Measurements from ENCODE around the gene ZBTB7B.
A peak's percentile ranks its signal among the peaks of the same experiment; 100 is the strongest.

Gene ZBTB7B

DNA sequence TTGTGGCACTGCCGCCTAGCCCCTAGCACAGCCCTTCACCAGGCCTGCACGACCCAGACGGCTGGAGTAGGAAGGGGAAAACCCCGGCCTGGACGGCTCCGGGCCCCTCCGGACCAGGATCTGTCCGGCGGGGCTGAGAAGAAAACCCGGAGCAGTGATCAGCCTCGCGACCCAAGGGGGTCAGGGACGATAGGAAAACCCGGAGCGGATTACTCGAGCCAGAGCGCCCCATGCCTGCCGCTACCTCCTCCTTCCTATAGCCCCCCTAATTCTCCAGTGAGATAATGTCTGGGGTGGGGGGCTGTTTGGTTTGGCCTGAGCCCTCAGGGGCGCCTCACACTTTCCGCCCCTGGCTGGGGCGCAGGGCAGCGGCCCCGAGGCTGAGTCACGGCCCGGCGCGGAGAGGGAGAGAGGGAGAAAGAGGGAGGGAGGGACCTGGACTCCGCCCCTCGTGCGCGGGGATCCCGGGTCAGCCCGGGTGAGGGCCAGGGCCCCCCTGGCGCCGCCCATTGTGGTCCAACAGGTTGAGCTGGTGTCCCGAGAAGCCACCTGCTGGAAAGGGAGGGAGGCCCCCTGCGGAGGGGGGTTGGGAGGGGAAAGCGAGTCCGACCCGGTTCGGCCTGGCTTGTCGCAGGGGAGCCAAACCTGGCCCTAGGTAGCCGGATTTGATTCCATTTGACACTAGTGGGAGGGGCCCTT lies 1.7 kb upstream of the ZBTB7B start:
- ChIA-PET POLR2A (interaction anchor here (0.5 to 2.2 kb wide), 9 partner anchors 11 to 128 kb away, joined by 3 to 14 read pairs (median 4); partner anchors contain the start of genes CKS1B, FLAD1, PBXIP1 and PYGO2), CTCF (interaction anchor here (0.5 to 8.9 kb wide), 12 partner anchors 14 to 572 kb away, joined by 3 to 55 read pairs (median 8); partner anchors contain the start of genes FLAD1 and PBXIP1)
- H3K4me3 ChIP-seq (ENCODE audit: low read depth, low read length) = peak overlapping the region; percentile 50
- H3K4me1 ChIP-seq (ENCODE audit: control insufficient read depth, insufficient read depth, low read length) = peaks cover 13% of the 10 kb centered on the region
- peak overlapping the region; percentile 83 for H3K27ac ChIP-seq (ENCODE audit: extremely low read depth, low read depth, low read length)
- H3K9me3 ChIP-seq (ENCODE audit: control insufficient read depth, insufficient read depth, low read depth, low read length) = no peaks in the 10 kb centered on the region
- H3K36me3 ChIP-seq (ENCODE audit: control insufficient read depth in 2 of 2, insufficient read depth in 1 of 2, low read length in 2 of 2) = no peaks in the 10 kb centered on the region
- peak; percentile 96 for TF ChIP-seq ZBTB8A (tag by site-specific recombination; IDR thresholded peaks at IDR 0.05)
- no peak for TF ChIP-seq ZNF529 (tag by site-specific recombination; IDR thresholded peaks at IDR 0.05; ENCODE audit: insufficient replicate concordance)
- TF ChIP-seq, protein P1, sequence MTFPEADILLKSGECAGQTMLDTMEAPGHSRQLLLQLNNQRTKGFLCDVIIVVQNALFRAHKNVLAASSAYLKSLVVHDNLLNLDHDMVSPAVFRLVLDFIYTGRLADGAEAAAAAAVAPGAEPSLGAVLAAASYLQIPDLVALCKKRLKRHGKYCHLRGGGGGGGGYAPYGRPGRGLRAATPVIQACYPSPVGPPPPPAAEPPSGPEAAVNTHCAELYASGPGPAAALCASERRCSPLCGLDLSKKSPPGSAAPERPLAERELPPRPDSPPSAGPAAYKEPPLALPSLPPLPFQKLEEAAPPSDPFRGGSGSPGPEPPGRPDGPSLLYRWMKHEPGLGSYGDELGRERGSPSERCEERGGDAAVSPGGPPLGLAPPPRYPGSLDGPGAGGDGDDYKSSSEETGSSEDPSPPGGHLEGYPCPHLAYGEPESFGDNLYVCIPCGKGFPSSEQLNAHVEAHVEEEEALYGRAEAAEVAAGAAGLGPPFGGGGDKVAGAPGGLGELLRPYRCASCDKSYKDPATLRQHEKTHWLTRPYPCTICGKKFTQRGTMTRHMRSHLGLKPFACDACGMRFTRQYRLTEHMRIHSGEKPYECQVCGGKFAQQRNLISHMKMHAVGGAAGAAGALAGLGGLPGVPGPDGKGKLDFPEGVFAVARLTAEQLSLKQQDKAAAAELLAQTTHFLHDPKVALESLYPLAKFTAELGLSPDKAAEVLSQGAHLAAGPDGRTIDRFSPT (tag by site-specific recombination; IDR thresholded peaks at IDR 0.05) = peak; percentile 88
- no peak for TF ChIP-seq GLI2 (tag by site-specific recombination; IDR thresholded peaks at IDR 0.05; ENCODE audit: borderline replicate concordance, low read depth)
- TF ChIP-seq ZNF184 (tag by site-specific recombination; IDR thresholded peaks at IDR 0.05) = peak; percentile 94
- TF ChIP-seq ZNF561 (tag by site-specific recombination; IDR thresholded peaks at IDR 0.05; ENCODE audit: borderline replicate concordance) = peak; percentile 99
- peak; percentile 88 for TF ChIP-seq ZNF629 (tag by site-specific recombination; IDR thresholded peaks at IDR 0.05)
- TF ChIP-seq, protein P2, sequence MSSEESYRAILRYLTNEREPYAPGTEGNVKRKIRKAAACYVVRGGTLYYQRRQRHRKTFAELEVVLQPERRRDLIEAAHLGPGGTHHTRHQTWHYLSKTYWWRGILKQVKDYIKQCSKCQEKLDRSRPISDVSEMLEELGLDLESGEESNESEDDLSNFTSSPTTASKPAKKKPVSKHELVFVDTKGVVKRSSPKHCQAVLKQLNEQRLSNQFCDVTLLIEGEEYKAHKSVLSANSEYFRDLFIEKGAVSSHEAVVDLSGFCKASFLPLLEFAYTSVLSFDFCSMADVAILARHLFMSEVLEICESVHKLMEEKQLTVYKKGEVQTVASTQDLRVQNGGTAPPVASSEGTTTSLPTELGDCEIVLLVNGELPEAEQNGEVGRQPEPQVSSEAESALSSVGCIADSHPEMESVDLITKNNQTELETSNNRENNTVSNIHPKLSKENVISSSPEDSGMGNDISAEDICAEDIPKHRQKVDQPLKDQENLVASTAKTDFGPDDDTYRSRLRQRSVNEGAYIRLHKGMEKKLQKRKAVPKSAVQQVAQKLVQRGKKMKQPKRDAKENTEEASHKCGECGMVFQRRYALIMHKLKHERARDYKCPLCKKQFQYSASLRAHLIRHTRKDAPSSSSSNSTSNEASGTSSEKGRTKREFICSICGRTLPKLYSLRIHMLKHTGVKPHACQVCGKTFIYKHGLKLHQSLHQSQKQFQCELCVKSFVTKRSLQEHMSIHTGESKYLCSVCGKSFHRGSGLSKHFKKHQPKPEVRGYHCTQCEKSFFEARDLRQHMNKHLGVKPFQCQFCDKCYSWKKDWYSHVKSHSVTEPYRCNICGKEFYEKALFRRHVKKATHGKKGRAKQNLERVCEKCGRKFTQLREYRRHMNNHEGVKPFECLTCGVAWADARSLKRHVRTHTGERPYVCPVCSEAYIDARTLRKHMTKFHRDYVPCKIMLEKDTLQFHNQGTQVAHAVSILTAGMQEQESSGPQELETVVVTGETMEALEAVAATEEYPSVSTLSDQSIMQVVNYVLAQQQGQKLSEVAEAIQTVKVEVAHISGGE (tag by site-specific recombination; conservative IDR thresholded peaks at IDR 0.05; ENCODE audit: low read depth) = peak; percentile 69
- TF ChIP-seq, protein P3, sequence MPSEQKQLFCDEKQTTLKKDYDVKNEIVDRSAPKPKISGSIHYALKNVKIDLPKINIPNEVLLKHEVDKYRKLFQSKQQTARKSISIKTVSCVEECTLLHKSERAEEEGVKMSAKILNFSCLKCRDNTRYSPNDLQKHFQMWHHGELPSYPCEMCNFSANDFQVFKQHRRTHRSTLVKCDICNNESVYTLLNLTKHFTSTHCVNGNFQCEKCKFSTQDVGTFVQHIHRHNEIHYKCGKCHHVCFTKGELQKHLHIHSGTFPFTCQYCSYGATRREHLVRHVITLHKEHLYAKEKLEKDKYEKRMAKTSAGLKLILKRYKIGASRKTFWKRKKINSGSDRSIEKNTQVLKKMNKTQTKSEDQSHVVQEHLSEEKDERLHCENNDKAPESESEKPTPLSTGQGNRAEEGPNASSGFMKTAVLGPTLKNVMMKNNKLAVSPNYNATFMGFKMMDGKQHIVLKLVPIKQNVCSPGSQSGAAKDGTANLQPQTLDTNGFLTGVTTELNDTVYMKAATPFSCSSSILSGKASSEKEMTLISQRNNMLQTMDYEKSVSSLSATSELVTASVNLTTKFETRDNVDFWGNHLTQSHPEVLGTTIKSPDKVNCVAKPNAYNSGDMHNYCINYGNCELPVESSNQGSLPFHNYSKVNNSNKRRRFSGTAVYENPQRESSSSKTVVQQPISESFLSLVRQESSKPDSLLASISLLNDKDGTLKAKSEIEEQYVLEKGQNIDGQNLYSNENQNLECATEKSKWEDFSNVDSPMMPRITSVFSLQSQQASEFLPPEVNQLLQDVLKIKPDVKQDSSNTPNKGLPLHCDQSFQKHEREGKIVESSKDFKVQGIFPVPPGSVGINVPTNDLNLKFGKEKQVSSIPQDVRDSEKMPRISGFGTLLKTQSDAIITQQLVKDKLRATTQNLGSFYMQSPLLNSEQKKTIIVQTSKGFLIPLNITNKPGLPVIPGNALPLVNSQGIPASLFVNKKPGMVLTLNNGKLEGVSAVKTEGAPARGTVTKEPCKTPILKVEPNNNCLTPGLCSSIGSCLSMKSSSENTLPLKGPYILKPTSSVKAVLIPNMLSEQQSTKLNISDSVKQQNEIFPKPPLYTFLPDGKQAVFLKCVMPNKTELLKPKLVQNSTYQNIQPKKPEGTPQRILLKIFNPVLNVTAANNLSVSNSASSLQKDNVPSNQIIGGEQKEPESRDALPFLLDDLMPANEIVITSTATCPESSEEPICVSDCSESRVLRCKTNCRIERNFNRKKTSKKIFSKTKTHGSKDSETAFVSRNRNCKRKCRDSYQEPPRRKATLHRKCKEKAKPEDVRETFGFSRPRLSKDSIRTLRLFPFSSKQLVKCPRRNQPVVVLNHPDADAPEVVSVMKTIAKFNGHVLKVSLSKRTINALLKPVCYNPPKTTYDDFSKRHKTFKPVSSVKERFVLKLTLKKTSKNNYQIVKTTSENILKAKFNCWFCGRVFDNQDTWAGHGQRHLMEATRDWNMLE (tag by site-specific recombination; conservative IDR thresholded peaks at IDR 0.05; ENCODE audit: low read depth) = no peak
- TF ChIP-seq, protein P4, sequence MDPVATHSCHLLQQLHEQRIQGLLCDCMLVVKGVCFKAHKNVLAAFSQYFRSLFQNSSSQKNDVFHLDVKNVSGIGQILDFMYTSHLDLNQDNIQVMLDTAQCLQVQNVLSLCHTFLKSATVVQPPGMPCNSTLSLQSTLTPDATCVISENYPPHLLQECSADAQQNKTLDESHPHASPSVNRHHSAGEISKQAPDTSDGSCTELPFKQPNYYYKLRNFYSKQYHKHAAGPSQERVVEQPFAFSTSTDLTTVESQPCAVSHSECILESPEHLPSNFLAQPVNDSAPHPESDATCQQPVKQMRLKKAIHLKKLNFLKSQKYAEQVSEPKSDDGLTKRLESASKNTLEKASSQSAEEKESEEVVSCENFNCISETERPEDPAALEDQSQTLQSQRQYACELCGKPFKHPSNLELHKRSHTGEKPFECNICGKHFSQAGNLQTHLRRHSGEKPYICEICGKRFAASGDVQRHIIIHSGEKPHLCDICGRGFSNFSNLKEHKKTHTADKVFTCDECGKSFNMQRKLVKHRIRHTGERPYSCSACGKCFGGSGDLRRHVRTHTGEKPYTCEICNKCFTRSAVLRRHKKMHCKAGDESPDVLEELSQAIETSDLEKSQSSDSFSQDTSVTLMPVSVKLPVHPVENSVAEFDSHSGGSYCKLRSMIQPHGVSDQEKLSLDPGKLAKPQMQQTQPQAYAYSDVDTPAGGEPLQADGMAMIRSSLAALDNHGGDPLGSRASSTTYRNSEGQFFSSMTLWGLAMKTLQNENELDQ (tag by site-specific recombination; IDR thresholded peaks at IDR 0.05; ENCODE audit: low read depth) = no peak
- no peak for TF ChIP-seq ZNF140 (tag by site-specific recombination; IDR thresholded peaks at IDR 0.05)
- no peak for TF ChIP-seq ZNF585B (tag by site-specific recombination; IDR thresholded peaks at IDR 0.05)
- peak; percentile 96 for TF ChIP-seq ZBTB17 (tag by site-specific recombination; IDR thresholded peaks at IDR 0.05)
- peak; percentile 82 for TF ChIP-seq ZBTB21 (tag by site-specific recombination; IDR thresholded peaks at IDR 0.05)
- TF ChIP-seq GLIS2 (tag by site-specific recombination; IDR thresholded peaks at IDR 0.05) = peak; percentile 100
- no peak for TF ChIP-seq ZNF354C (tag by site-specific recombination; IDR thresholded peaks at IDR 0.05; ENCODE audit: borderline replicate concordance, low read depth)
- TF ChIP-seq, protein P5, sequence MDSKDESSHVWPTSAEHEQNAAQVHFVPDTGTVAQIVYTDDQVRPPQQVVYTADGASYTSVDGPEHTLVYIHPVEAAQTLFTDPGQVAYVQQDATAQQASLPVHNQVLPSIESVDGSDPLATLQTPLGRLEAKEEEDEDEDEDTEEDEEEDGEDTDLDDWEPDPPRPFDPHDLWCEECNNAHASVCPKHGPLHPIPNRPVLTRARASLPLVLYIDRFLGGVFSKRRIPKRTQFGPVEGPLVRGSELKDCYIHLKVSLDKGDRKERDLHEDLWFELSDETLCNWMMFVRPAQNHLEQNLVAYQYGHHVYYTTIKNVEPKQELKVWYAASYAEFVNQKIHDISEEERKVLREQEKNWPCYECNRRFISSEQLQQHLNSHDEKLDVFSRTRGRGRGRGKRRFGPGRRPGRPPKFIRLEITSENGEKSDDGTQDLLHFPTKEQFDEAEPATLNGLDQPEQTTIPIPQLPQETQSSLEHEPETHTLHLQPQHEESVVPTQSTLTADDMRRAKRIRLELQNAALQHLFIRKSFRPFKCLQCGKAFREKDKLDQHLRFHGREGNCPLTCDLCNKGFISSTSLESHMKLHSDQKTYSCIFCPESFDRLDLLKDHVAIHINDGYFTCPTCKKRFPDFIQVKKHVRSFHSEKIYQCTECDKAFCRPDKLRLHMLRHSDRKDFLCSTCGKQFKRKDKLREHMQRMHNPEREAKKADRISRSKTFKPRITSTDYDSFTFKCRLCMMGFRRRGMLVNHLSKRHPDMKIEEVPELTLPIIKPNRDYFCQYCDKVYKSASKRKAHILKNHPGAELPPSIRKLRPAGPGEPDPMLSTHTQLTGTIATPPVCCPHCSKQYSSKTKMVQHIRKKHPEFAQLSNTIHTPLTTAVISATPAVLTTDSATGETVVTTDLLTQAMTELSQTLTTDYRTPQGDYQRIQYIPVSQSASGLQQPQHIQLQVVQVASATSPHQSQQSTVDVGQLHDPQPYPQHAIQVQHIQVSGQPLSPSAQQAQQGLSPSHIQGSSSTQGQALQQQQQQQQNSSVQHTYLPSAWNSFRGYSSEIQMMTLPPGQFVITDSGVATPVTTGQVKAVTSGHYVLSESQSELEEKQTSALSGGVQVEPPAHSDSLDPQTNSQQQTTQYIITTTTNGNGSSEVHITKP (tag by site-specific recombination; IDR thresholded peaks at IDR 0.05) = peak; percentile 94

All from HEK293 (cell line).